Upper lobe of left lung (tissue), 4 donors: ENCODE data around the gene EFHC2.

Experiments
- EP300 ChIP-seq, 4 donors: sonication (generic); formaldehyde crosslinking; IDR thresholded peaks; one replicate each; pipeline ENCODE4 v1.5.1; 2017; ENCODE audit warnings: antibody characterized with exemption in 4 of 4, control low read depth in 2 of 4
- POLR2A ChIP-seq, 4 donors: fragments of 450-650 bp; IDR thresholded peaks; one replicate each; pipeline ENCODE4 v1.5.1; 2016 to 2017; ENCODE audit warnings: antibody characterized with exemption in 4 of 4, mild to moderate bottlenecking in 2 of 4
- POLR2AphosphoS5 ChIP-seq, 2 donors: sonication (generic); formaldehyde crosslinking; IDR thresholded peaks; one replicate each; pipeline ENCODE4 v1.5.1; 2017; ENCODE audit warnings: antibody characterized with exemption in 2 of 2
- TF ChIP-seq, protein P1 (sequence below), 6 experiments: fragments of 450-650 bp in 4 of 6; fragments of 200-600 bp in 2 of 6; sonication (generic) in 2 of 6; IDR thresholded peaks; one replicate each; pipeline ENCODE4 v1.5.1; 2016 to 2019; ENCODE audit warnings: antibody characterized with exemption in 6 of 6

GRCh38 chrX:44349561-44349960 is 6.1 kb upstream of the EFHC2 start:
- TF ChIP-seq, protein P1, sequence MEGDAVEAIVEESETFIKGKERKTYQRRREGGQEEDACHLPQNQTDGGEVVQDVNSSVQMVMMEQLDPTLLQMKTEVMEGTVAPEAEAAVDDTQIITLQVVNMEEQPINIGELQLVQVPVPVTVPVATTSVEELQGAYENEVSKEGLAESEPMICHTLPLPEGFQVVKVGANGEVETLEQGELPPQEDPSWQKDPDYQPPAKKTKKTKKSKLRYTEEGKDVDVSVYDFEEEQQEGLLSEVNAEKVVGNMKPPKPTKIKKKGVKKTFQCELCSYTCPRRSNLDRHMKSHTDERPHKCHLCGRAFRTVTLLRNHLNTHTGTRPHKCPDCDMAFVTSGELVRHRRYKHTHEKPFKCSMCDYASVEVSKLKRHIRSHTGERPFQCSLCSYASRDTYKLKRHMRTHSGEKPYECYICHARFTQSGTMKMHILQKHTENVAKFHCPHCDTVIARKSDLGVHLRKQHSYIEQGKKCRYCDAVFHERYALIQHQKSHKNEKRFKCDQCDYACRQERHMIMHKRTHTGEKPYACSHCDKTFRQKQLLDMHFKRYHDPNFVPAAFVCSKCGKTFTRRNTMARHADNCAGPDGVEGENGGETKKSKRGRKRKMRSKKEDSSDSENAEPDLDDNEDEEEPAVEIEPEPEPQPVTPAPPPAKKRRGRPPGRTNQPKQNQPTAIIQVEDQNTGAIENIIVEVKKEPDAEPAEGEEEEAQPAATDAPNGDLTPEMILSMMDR (IDR thresholded peaks at IDR 0.05), result no peak
- TF ChIP-seq POLR2A (IDR thresholded peaks at IDR 0.05) (no peak), POLR2AphosphoS5 (IDR thresholded peaks at IDR 0.05) (no peak), EP300 (IDR thresholded peaks at IDR 0.05) (no peak)
